ENCODE results near the gene KCNQ5.

DNA sequence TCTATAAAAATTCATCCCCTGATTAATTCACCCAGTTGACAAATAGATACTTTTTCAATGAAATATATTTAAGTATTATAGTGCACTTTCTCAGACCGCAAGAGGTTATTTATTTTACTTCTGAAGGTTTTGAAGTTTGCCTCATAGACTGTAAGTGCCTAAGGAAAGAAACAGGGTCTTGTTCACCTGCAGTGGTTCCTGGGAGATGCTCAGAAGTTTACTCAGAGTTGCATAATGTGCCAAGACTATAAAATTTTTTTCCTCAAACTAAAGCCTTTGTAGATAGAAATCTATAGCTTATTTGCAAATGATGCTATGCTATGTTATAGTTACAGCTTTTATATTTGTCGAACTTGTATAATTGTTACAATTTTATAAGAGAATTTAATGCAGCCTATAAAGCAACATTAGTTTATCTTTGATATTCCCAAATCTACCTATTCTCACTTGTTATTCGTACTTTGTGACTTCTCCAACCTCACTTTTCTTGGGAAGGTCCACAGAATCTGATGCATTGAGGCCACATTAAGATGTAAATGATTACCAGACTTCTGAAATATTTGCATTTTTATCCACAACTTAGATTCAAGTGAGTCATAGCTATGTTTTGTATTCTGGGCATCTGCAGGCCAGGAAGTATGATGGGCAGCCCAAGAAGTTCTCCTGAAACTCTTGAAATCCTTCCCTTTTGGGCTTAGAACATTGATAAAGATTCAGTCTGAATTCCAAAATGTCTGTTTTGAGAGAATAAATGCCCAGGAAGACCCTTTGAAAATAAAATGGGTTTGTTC is 35.7 kb downstream of the KCNQ5 start:
- no peak for TF ChIP-seq KDM5A (IDR thresholded peaks at IDR 0.05; ENCODE audit: low read length)
- TF ChIP-seq GABPA (IDR thresholded peaks at IDR 0.05; ENCODE audit: borderline replicate concordance, insufficient read depth, low read length): no peak
- TF ChIP-seq, protein P1, sequence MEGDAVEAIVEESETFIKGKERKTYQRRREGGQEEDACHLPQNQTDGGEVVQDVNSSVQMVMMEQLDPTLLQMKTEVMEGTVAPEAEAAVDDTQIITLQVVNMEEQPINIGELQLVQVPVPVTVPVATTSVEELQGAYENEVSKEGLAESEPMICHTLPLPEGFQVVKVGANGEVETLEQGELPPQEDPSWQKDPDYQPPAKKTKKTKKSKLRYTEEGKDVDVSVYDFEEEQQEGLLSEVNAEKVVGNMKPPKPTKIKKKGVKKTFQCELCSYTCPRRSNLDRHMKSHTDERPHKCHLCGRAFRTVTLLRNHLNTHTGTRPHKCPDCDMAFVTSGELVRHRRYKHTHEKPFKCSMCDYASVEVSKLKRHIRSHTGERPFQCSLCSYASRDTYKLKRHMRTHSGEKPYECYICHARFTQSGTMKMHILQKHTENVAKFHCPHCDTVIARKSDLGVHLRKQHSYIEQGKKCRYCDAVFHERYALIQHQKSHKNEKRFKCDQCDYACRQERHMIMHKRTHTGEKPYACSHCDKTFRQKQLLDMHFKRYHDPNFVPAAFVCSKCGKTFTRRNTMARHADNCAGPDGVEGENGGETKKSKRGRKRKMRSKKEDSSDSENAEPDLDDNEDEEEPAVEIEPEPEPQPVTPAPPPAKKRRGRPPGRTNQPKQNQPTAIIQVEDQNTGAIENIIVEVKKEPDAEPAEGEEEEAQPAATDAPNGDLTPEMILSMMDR (IDR thresholded peaks at IDR 0.05; ENCODE audit: control extremely low read depth in 1 of 3, insufficient read depth in 1 of 3, low read depth in 1 of 3, low read length in 3 of 3): no peak

All from H1 (cell line).